ENCODE results near the gene LCN12.

LCN12 gene

DNA sequence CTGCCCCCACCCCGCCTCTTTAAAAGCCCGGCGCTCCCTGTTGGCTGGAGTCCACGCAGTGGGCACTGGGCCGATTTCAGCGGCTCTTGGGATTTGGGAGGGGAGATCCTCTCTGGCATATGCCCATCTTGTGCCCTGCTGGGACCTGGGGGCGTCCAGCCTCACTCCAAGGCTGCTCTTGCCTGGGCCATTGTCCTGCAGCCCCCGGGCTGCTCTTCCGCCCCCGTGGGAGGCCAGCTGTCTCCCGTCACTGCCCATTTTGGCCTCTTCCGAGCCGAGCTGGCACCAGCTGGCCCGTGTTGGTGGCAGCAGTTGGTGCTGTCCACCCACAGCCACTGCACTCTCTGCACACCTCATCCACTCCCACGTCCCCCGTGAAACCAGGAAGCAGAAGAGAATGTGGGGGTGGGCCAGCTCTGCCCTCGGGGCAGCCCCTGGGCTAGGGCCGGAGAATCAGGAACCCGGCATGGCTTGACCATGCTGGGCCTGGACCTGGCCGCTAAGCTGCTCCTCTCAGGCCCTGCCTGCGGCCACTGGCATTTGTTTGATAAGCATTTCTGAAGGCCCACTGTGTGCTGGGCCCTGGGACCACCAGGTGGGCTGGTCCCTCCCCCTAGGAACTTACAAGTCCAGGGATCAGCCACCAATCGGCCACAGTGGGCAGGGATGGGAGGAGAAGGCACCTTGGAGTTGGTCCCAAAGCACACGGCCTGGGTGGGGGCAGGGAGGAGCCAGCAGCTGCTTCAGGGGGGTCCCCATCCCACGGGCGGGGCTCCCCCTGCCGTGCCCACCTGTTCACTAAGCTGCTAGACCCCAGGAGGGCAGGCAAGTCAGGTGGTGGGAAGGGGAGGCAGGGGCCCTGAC, 4.8 kb upstream of the LCN12 start:
- TF ChIP-seq CTCF (IDR thresholded peaks at IDR 0.05; ENCODE audit: insufficient read depth, missing control alignments), result no peak
- FAIRE-seq (no peak), DNase-seq (ENCODE audit: insufficient read length, low spot score) (no peak)

GRCh38 chr9:136947955-136948510, 4.0 kb upstream of the LCN12 start:
- DNase-seq (ENCODE audit: insufficient read length, low spot score) (no peak), FAIRE-seq (no peak)
- TF ChIP-seq CTCF (IDR thresholded peaks at IDR 0.05; ENCODE audit: insufficient read depth, missing control alignments), result peak; percentile 35

DNA sequence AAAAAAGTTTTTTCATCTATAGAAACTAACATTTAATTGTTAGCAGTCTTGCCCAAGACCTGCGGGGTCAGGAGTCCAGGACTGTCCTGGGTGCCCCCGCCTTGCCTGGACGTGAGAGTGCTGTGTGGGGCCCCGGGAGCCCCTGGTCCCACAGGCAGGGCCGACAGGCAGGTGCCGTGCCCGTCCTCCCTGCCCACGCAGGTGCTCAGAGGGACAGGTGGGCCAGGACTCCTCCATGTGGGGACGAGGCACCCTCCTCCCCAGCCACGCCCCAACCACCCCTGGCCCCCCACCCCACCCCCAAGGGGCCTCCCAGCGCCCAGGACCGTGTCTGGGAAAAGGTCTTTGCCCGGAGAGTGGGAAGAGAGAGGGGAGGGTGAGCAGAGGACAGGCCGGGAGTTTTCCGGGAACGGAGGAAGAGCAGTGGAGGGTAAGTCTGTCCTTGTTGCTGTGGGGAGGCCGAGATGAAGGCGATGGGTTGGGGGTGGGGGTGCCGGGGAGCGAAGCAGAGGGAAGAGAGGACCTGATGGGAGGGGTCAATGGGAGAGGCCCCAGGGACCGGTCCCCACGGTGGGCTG, 2.7 kb upstream of the LCN12 start:
- TF ChIP-seq CTCF (IDR thresholded peaks at IDR 0.05; ENCODE audit: insufficient read depth, missing control alignments), result no peak
- FAIRE-seq, result no peak
- DNase-seq (ENCODE audit: insufficient read length, low spot score), result no peak

DNA sequence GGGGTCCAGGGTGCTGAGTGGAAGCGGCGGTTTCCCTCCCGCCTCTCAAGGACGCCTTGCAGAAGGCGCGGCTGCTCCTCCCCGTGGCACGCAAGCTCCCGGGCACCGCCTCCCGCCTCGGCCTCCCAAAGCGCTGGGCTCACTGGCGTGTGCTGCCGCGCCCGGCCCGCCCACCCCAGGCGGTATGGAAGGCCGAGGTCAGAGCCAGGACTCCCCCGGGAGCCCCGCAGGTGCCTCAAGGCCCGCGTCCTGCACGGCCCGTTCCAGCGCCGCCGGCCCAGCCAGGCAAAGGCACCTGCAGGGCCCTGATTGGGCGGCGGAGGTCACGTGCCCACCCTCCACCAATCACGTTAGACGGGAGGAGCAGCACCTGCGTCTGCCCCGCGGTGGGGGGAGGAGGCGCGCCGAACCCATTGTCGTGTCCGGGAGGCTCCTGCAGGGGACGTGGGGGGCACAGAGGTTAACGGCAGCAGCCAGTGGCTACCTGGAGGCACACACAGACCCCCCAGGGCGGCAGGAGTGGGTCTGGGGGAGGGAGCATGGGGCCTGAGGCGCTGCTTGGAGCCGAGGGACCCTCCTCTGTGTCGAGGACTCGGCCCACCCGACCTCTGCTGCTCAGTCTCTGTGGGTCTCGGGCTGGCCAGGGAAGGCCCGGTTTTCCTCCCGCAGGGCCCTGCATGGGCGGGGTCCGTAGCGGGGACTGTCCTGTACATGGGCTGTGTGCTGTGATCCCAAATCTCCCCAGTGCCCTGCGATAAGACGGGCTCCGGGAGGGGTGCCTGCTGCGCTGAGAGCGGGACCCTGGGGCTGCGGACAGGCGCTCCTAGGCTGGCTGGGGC, 2.0 kb upstream of the LCN12 start:
- no peak for TF ChIP-seq CTCF (IDR thresholded peaks at IDR 0.05; ENCODE audit: insufficient read depth, missing control alignments)
- FAIRE-seq (no peak), DNase-seq (ENCODE audit: insufficient read length, low spot score) (peak; percentile 100)

DNA sequence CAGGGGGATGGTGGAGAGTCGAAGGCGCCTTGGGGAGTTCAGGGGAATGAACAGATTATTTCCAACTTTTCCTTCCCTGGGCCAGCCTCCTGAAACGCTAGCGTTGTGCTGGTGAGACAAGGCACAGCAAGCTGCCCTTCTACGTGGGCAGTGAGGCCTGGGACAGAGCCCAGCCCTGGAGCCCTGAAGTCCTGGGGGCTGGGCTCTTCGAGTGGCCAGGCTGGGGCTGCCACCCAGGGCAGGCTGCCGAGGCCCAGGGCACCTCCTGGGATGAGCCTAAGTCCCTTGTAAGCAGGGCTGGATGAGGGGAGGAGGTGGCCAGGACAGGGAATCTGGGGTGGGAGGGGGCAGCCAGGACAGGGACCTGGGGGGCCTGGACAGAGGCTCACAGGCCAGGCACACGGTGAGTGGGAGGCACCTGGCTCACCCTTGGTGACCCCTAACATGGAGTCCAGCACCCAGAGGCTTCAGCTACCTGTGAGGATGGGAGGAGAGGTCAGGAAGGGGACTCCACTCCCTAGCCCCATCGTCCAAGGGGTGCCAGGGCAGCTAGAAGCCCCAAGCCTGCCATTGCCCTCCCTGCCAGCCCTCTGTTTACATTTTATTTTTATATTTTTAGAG, 1.3 kb upstream of the LCN12 start:
- TF ChIP-seq CTCF (IDR thresholded peaks at IDR 0.05; ENCODE audit: insufficient read depth, missing control alignments), result no peak
- DNase-seq (ENCODE audit: insufficient read length, low spot score) (no peak), FAIRE-seq (no peak)

GRCh38 chr9:136952321-136952850, 313 bp downstream of the LCN12 start:
- no peak for TF ChIP-seq CTCF (IDR thresholded peaks at IDR 0.05; ENCODE audit: insufficient read depth, missing control alignments)
- DNase-seq (ENCODE audit: insufficient read length, low spot score), result no peak
- no peak for FAIRE-seq
